HepG2 (cell line): ENCODE measurements around the gene NPPB. TPM values are rescaled to one million over a fixed set of nuclear protein-coding genes. Genes with fewer than 3 reads are reported as not detected.

ENCODE experiments used
- EED ChIP-seq: sonication (generic); formaldehyde crosslinking; IDR thresholded peaks from 2 replicates; pipeline ENCODE4 v1.5.0; 2020; ENCODE audit warnings: mild to moderate bottlenecking, missing genetic modification reagents
- ELF3 ChIP-seq: IDR thresholded peaks from 2 replicates; pipeline ENCODE4 v1.6.1; 2016; ENCODE audit warnings: missing genetic modification reagents, missing compliant biosample characterization
- HNRNPLL ChIP-seq: fragments of 200-400 bp; formaldehyde crosslinking; IDR thresholded peaks from 2 replicates; pipeline ENCODE4 v1.6.1; 2017; ENCODE audit warnings: mild to moderate bottlenecking, low read depth, low read length; ENCODE audit not compliant: poor library complexity, severe bottlenecking
- JUN ChIP-seq: sonication (generic); formaldehyde crosslinking; IDR thresholded peaks from 2 replicates; pipeline ENCODE4 v1.4.0; 2020; ENCODE audit warnings: mild to moderate bottlenecking, missing genetic modification reagents
- NFKB2 ChIP-seq: sonication (generic); formaldehyde crosslinking; IDR thresholded peaks from 2 replicates; pipeline ENCODE4 v1.4.0; 2020; ENCODE audit warnings: missing genetic modification reagents, borderline replicate concordance
- SMAD3 ChIP-seq: sonication (generic); formaldehyde crosslinking; IDR thresholded peaks from 2 replicates; pipeline ENCODE4 v1.4.0; 2020; ENCODE audit warnings: missing genetic modification reagents
- TP53 ChIP-seq: sonication (generic); formaldehyde crosslinking; conservative IDR thresholded peaks from 2 replicates; pipeline ENCODE4 v1.4.0; 2020; ENCODE audit warnings: missing genetic modification reagents
- TSC22D2 ChIP-seq: sonication (generic); formaldehyde crosslinking; IDR thresholded peaks from 2 replicates; pipeline ENCODE4 v1.5.1; 2020; ENCODE audit warnings: missing genetic modification reagents, mild to moderate bottlenecking, borderline replicate concordance
- XBP1 ChIP-seq: sonication (generic); formaldehyde crosslinking; IDR thresholded peaks from 2 replicates; pipeline ENCODE4 v1.5.0; 2020; ENCODE audit warnings: missing genetic modification reagents
- ZMYM3 ChIP-seq: sonication (generic); formaldehyde crosslinking; IDR thresholded peaks from 2 replicates; pipeline ENCODE4 v1.5.1; 2020; ENCODE audit warnings: mild to moderate bottlenecking, missing genetic modification reagents
- ZMYM4 ChIP-seq: sonication (generic); formaldehyde crosslinking; IDR thresholded peaks from 2 replicates; pipeline ENCODE4 v1.8.1; 2023; ENCODE audit warnings: mild to moderate bottlenecking, missing genetic modification reagents
- ZNF263 ChIP-seq: sonication (generic); formaldehyde crosslinking; IDR thresholded peaks from 2 replicates; pipeline ENCODE4 v1.4.0; 2020; ENCODE audit warnings: missing genetic modification reagents
- ZNF501 ChIP-seq: sonication (generic); formaldehyde crosslinking; IDR thresholded peaks from 2 replicates; pipeline ENCODE4 v1.5.1; 2020; ENCODE audit warnings: mild to moderate bottlenecking, moderate library complexity, missing genetic modification reagents
- ZNF766 ChIP-seq: sonication (generic); formaldehyde crosslinking; IDR thresholded peaks from 2 replicates; pipeline ENCODE4 v1.5.0; 2020; ENCODE audit warnings: missing genetic modification reagents, borderline replicate concordance
- ZNF775 ChIP-seq: sonication (generic); formaldehyde crosslinking; IDR thresholded peaks from 2 replicates; pipeline ENCODE4 v1.4.0; 2020; ENCODE audit warnings: missing genetic modification reagents, mild to moderate bottlenecking, moderate library complexity, borderline replicate concordance
- polyA plus RNA-seq, 8 experiments: library from polyadenylated mRNA; depleted of rRNA in 3 of 8; stranded (reverse) in 7 of 8; unstranded in 1 of 8; fragments of >200 nt; fragmentation: Illumina TruSeq in 4 of 8; extraction: Trizol in 4 of 8; gene quantifications; 2 replicates each; pipeline versions ENCODE4 v1.2.1 to v1.2.3, GENCODE V29; 2011 to 2016; ENCODE audit warnings: low read depth in 4 of 8, missing spikeins in 1 of 8, mixed read lengths in 1 of 8; ENCODE audit not compliant: insufficient read depth in 1 of 8
- total RNA-seq, 5 experiments: library from RNA; depleted of rRNA; stranded (reverse); fragments of >200 nt; fragmentation: Illumina TruSeq; extraction: Trizol; gene quantifications; 2 replicates each; pipeline ENCODE4 v1.2.3, GENCODE V29; 2016; ENCODE audit warnings: low read depth in 1 of 5
- TF ChIP-seq, protein P1 (sequence below): sonication (generic); formaldehyde crosslinking; IDR thresholded peaks from 2 replicates; pipeline ENCODE4 v1.5.0; 2020; ENCODE audit warnings: mild to moderate bottlenecking, missing genetic modification reagents
- TF ChIP-seq, protein P2 (sequence below): sonication (generic); formaldehyde crosslinking; IDR thresholded peaks from 2 replicates; pipeline ENCODE4 v1.4.0; 2020; ENCODE audit warnings: mild to moderate bottlenecking, missing genetic modification reagents
- TF ChIP-seq, protein P3 (sequence below): sonication (generic); formaldehyde crosslinking; conservative IDR thresholded peaks from 2 replicates; pipeline ENCODE4 v1.4.0; 2020; ENCODE audit warnings: missing genetic modification reagents
- TF ChIP-seq, protein P4 (sequence below): sonication (generic); formaldehyde crosslinking; IDR thresholded peaks from 2 replicates; pipeline ENCODE4 v1.4.0; 2020; ENCODE audit warnings: missing genetic modification reagents
- TF ChIP-seq, protein P5 (sequence below): IDR thresholded peaks from 2 replicates; pipeline ENCODE4 v1.6.1; 2016; ENCODE audit warnings: low read depth, control low read depth
- TF ChIP-seq, protein P6 (sequence below): sonication (generic); formaldehyde crosslinking; IDR thresholded peaks from 2 replicates; pipeline ENCODE4 v1.5.0; 2020; ENCODE audit warnings: missing genetic modification reagents

NPPB gene
- total and polyA plus RNA-seq, 2 of the 13 experiments (the other 11 are each of a cell fraction or from before 2014, with no cell fraction given) = 1.9 TPM; not detected in 1

DNA sequence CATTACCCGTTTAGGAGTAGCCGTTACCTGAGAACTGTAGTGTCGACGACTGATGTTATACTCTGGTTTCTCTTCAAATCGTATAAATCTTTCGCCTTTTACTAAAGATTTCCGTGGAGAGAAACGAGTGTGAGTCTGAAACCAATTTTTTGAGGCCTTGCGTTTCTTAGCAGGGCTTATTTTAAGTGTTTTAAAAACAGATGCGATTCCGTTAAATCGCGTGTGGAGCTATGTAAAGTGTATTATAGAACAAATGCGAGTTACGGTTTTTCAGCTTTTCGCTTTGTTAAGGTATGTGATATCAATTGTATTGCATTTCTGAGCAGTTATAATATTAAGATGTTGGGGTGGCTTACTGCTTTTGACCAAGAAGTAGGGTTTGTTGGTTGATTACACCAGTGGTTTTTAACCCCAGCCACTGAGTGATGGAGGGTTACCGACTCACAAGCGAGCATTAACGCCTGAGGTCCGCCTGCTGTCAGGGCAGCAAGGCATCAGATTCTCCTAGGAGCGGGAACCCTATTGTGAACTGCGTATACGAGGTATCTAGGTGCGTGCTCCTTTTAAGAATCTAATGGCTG lies 49.4 kb upstream of the NPPB start (continued):
- TF ChIP-seq, protein P1, sequence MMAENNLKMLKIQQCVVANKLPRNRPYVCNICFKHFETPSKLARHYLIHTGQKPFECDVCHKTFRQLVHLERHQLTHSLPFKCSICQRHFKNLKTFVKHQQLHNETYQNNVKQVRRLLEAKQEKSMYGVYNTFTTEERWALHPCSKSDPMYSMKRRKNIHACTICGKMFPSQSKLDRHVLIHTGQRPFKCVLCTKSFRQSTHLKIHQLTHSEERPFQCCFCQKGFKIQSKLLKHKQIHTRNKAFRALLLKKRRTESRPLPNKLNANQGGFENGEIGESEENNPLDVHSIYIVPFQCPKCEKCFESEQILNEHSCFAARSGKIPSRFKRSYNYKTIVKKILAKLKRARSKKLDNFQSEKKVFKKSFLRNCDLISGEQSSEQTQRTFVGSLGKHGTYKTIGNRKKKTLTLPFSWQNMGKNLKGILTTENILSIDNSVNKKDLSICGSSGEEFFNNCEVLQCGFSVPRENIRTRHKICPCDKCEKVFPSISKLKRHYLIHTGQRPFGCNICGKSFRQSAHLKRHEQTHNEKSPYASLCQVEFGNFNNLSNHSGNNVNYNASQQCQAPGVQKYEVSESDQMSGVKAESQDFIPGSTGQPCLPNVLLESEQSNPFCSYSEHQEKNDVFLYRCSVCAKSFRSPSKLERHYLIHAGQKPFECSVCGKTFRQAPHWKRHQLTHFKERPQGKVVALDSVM (CRISPR knock-in tag) = peak; percentile 26
- peak; percentile 63; the same call in 1 of the 2 replicates for TF ChIP-seq ELF3 (CRISPR knock-in tag)
- no peak for TF ChIP-seq EED (CRISPR knock-in tag)
- TF ChIP-seq, protein P2, sequence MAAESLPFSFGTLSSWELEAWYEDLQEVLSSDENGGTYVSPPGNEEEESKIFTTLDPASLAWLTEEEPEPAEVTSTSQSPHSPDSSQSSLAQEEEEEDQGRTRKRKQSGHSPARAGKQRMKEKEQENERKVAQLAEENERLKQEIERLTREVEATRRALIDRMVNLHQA (CRISPR knock-in tag) = peak; percentile 91; the same call in 1 of the 2 replicates
- TF ChIP-seq ZNF263 (CRISPR knock-in tag) = peak; percentile 52
- TF ChIP-seq ZNF501 (CRISPR knock-in tag) = no peak
- no peak for TF ChIP-seq HNRNPLL
- TF ChIP-seq, protein P3, sequence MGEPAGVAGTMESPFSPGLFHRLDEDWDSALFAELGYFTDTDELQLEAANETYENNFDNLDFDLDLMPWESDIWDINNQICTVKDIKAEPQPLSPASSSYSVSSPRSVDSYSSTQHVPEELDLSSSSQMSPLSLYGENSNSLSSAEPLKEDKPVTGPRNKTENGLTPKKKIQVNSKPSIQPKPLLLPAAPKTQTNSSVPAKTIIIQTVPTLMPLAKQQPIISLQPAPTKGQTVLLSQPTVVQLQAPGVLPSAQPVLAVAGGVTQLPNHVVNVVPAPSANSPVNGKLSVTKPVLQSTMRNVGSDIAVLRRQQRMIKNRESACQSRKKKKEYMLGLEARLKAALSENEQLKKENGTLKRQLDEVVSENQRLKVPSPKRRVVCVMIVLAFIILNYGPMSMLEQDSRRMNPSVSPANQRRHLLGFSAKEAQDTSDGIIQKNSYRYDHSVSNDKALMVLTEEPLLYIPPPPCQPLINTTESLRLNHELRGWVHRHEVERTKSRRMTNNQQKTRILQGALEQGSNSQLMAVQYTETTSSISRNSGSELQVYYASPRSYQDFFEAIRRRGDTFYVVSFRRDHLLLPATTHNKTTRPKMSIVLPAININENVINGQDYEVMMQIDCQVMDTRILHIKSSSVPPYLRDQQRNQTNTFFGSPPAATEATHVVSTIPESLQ (CRISPR knock-in tag) = no peak
- peak; percentile 36; the same call in 1 of the 2 replicates for TF ChIP-seq ZMYM4 (CRISPR knock-in tag)
- no peak for TF ChIP-seq NFKB2 (CRISPR knock-in tag)
- TF ChIP-seq, protein P4, sequence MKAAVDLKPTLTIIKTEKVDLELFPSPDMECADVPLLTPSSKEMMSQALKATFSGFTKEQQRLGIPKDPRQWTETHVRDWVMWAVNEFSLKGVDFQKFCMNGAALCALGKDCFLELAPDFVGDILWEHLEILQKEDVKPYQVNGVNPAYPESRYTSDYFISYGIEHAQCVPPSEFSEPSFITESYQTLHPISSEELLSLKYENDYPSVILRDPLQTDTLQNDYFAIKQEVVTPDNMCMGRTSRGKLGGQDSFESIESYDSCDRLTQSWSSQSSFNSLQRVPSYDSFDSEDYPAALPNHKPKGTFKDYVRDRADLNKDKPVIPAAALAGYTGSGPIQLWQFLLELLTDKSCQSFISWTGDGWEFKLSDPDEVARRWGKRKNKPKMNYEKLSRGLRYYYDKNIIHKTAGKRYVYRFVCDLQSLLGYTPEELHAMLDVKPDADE (CRISPR knock-in tag) = 0 out of 2 replicates have a peak, but pooled peaks have one; percentile 62
- no peak for TF ChIP-seq ZMYM3 (CRISPR knock-in tag)
- peak; percentile 81; the same call in 1 of the 2 replicates for TF ChIP-seq SMAD3 (CRISPR knock-in tag)
- peak; percentile 78 for TF ChIP-seq TP53
- TF ChIP-seq ZNF766 (CRISPR knock-in tag) = peak; percentile 46; the same call in 1 of the 2 replicates
- TF ChIP-seq ZNF775 (CRISPR knock-in tag) = peak; percentile 51; the same call in 1 of the 2 replicates
- TF ChIP-seq TSC22D2 = peak; percentile 82; the same call in 1 of the 2 replicates
- no peak for TF ChIP-seq JUN (CRISPR knock-in tag)
- TF ChIP-seq, protein P5, sequence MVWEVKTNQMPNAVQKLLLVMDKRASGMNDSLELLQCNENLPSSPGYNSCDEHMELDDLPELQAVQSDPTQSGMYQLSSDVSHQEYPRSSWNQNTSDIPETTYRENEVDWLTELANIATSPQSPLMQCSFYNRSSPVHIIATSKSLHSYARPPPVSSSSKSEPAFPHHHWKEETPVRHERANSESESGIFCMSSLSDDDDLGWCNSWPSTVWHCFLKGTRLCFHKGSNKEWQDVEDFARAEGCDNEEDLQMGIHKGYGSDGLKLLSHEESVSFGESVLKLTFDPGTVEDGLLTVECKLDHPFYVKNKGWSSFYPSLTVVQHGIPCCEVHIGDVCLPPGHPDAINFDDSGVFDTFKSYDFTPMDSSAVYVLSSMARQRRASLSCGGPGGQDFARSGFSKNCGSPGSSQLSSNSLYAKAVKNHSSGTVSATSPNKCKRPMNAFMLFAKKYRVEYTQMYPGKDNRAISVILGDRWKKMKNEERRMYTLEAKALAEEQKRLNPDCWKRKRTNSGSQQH (CRISPR knock-in tag) = no peak
- TF ChIP-seq XBP1 = peak; percentile 71; the same call in 1 of the 2 replicates
- TF ChIP-seq, protein P6, sequence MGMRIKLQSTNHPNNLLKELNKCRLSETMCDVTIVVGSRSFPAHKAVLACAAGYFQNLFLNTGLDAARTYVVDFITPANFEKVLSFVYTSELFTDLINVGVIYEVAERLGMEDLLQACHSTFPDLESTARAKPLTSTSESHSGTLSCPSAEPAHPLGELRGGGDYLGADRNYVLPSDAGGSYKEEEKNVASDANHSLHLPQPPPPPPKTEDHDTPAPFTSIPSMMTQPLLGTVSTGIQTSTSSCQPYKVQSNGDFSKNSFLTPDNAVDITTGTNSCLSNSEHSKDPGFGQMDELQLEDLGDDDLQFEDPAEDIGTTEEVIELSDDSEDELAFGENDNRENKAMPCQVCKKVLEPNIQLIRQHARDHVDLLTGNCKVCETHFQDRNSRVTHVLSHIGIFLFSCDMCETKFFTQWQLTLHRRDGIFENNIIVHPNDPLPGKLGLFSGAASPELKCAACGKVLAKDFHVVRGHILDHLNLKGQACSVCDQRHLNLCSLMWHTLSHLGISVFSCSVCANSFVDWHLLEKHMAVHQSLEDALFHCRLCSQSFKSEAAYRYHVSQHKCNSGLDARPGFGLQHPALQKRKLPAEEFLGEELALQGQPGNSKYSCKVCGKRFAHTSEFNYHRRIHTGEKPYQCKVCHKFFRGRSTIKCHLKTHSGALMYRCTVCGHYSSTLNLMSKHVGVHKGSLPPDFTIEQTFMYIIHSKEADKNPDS (CRISPR knock-in tag) = 0 out of 2 replicates have a peak, but pooled peaks have one; percentile 9
